Gastrocnemius medialis (tissue), 4 donors: ENCODE data around the gene AUTS2. TPM values are rescaled to one million over a fixed set of nuclear protein-coding genes. Genes with fewer than 3 reads are reported as not detected.

ENCODE experiments used
- ATAC-seq, 2 donors: fragments of 150-250 bp; one replicate each; pipeline ENCODE4 v1.9.1; 2016
- DNase-seq, 2 donors: peaks; one replicate each; pipeline ENCODE4 v3.0.0-alpha.2; 2019
- H3K27ac ChIP-seq, 4 donors: fragments of 200-600 bp; sonication (generic); 1 replicate in 1 of 4; 2 replicates in 3 of 4; pipeline ENCODE4 v1.5.1; 2016 to 2018; ENCODE audit warnings: mild to moderate bottlenecking in 2 of 4, moderate library complexity in 1 of 4
- H3K27me3 ChIP-seq, 3 donors: fragments of 200-600 bp; sonication (generic) in 2 of 3; 1 replicate in 1 of 3; 2 replicates in 2 of 3; pipeline versions ENCODE4 v1.5.1 to v1.6.0; 2016 to 2019; ENCODE audit warnings: mild to moderate bottlenecking in 1 of 3, moderate library complexity in 1 of 3
- H3K36me3 ChIP-seq, 2 donors: fragments of 200-600 bp; sonication (generic) in 1 of 2; one replicate each; pipeline ENCODE4 v1.5.1; 2017 to 2018
- H3K4me1 ChIP-seq, 2 donors: fragments of 200-600 bp; sonication (generic) in 1 of 2; one replicate each; pipeline ENCODE4 v1.5.1; 2016 to 2017; ENCODE audit warnings: mild to moderate bottlenecking in 2 of 2
- H3K4me3 ChIP-seq, 4 donors: fragments of 200-600 bp; sonication (generic) in 3 of 4; 1 replicate in 1 of 4; 2 replicates in 3 of 4; pipeline ENCODE4 v1.5.1; 2016 to 2019; ENCODE audit warnings: mild to moderate bottlenecking in 2 of 4
- H3K9me3 ChIP-seq, 3 donors: fragments of 200-600 bp; sonication (generic) in 2 of 3; 1 replicate in 1 of 3; 2 replicates in 2 of 3; pipeline ENCODE4 v1.5.1; 2016 to 2019
- POLR2A ChIP-seq, 2 donors: fragments of 450-650 bp; IDR thresholded peaks; one replicate each; pipeline ENCODE4 v1.6.1; 2017; ENCODE audit warnings: antibody characterized with exemption in 2 of 2, mild to moderate bottlenecking in 2 of 2, moderate library complexity in 2 of 2
- in situ Hi-C, 4 donors: fragments of 200-750 bp; cut with MboI; loops; one replicate each; pipeline versions ENCODE4 v1.15.0 to v1.8.0; 2017; ENCODE audit warnings: low sequenced_read_pairs in 4 of 4
- intact Hi-C: fragments of 100-400 bp; cut with DNase I; formaldehyde crosslinking; loops from one replicate; pipeline ENCODE4 v1.15.1; 2023; ENCODE audit warnings: low total_unique reads
- total RNA-seq, 4 donors: library from RNA; depleted of rRNA; stranded (reverse); fragments of >200 nt; gene quantifications; one replicate each; pipeline versions ENCODE4 v1.1.0 to v1.2.3, GENCODE V29; 2016
- TF ChIP-seq, protein P1 (sequence below), 5 experiments: fragments of 450-650 bp in 3 of 5; fragments of 200-600 bp in 2 of 5; sonication (generic) in 2 of 5; IDR thresholded peaks in 4 of 5; conservative IDR thresholded peaks in 1 of 5; 1 replicate in 4 of 5; 2 replicates in 1 of 5; pipeline ENCODE4 v1.5.1; 2016 to 2019; ENCODE audit warnings: antibody characterized with exemption in 5 of 5, mild to moderate bottlenecking in 3 of 5, moderate library complexity in 3 of 5

AUTS2 gene
- total RNA-seq, 4 donors from 2014 or later = 2.5 to 16.2 (median 8.5) TPM

DNA sequence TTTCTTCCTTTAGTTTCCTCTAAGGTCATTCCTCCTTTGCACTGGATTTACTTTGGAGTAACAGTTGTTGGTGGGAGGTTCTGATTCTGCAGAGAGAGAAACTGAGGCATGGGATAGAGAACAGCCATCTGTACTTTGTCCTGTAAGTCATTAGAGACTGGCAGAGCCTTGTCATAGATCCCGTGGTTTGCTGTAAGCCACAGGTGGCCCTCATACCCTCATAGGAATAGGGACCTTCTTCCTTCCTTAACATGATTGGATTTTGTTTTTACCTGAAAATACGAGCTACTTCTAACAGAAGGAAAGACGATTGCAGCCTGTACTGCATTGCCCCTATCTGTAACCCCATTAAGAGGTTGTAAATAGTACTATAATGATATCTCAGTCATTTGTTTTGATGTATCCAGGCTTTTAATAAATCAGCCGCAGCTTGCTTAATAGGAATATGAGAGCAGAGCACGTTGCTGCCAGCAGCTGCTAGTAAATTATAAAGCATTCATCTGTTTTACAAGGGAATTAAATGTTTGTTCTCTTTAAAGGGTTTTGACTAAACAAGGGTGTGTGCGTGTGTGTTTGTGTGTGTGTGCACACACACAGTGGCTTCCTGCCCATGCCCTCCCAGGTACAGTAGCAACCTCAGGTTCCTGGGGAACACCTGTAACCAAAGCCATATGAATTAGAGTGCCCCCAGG is 249.8 kb downstream of the AUTS2 start:
- in situ Hi-C loops (no loop called here), intact Hi-C loops (loop anchor here (5.0 kb wide), 1 partner anchor 971 kb away; no protein-coding TSS in a partner anchor)
- Histone ChIP-seq H3K4me1 (peaks cover 0 to 6% of the 10 kb centered on the region in 2 donors), H3K36me3 (no peaks in the 10 kb centered on the region), H3K4me3 (no peak overlapping the region), H3K9me3 (no peaks in the 10 kb centered on the region), H3K27me3 (no peaks in the 10 kb centered on the region), H3K27ac (no peak overlapping the region)
- ATAC-seq (no peak), DNase-seq (no peak)
- no peak for TF ChIP-seq POLR2A (IDR thresholded peaks at IDR 0.05)
- TF ChIP-seq, protein P1, sequence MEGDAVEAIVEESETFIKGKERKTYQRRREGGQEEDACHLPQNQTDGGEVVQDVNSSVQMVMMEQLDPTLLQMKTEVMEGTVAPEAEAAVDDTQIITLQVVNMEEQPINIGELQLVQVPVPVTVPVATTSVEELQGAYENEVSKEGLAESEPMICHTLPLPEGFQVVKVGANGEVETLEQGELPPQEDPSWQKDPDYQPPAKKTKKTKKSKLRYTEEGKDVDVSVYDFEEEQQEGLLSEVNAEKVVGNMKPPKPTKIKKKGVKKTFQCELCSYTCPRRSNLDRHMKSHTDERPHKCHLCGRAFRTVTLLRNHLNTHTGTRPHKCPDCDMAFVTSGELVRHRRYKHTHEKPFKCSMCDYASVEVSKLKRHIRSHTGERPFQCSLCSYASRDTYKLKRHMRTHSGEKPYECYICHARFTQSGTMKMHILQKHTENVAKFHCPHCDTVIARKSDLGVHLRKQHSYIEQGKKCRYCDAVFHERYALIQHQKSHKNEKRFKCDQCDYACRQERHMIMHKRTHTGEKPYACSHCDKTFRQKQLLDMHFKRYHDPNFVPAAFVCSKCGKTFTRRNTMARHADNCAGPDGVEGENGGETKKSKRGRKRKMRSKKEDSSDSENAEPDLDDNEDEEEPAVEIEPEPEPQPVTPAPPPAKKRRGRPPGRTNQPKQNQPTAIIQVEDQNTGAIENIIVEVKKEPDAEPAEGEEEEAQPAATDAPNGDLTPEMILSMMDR (IDR thresholded peaks at IDR 0.05 in 4 of 5, conservative IDR thresholded peaks at IDR 0.05 in 1 of 5) = no peak

DNA sequence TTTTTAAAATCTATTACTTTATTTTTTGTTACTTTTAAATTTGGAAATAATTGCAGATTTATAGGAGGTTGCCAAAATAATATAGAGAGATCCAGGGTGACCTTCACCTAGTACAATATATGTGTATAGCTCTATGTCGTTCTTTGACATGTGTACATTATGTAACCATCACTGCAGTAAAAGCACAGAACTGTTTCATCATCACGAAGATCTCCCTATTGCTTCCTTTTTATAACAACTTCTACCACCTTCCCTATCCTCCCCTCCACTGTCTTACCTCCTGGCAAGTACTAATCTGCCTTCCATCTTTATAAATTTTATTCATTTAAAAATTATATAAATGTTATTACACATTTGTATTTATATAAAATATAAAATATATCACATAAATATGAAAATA is 251.0 kb downstream of the AUTS2 start:
- no peaks in the 10 kb centered on the region for H3K9me3 ChIP-seq
- no peaks in the 10 kb centered on the region for H3K36me3 ChIP-seq
- peaks cover 0 to 6% of the 10 kb centered on the region in 2 donors for H3K4me1 ChIP-seq
- no peak overlapping the region for H3K4me3 ChIP-seq
- H3K27ac ChIP-seq = no peak overlapping the region
- intact Hi-C loops = loop anchor here (5.0 kb wide), 1 partner anchor 972 kb away; no protein-coding TSS in a partner anchor
- no peaks in the 10 kb centered on the region for H3K27me3 ChIP-seq
- TF ChIP-seq POLR2A (IDR thresholded peaks at IDR 0.05) = no peak
- TF ChIP-seq, protein P1 (IDR thresholded peaks at IDR 0.05 in 4 of 5, conservative IDR thresholded peaks at IDR 0.05 in 1 of 5) = no peak
- ATAC-seq (no peak), DNase-seq (no peak)
- in situ Hi-C loops = no loop called here

DNA sequence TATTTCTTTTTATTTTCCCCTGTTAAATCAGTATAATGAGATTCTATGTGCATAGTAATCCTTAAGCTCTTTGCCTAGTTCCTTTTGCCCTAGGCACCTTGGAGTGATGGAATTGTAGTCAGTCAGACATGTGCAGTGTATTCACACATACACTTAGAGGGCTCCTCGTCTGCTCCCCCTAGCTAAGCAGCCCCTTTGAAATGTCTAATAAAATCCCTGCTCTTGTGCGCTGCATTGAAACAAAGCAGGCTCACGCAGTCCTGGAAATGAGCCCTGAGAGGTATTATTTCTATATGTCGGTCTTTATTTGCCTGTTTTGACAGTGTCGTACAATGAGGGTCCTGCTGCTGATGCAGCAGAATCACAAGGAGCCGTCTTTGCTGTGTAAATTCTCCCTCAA is 258.7 kb downstream of the AUTS2 start:
- Histone ChIP-seq H3K9me3 (no peaks in the 10 kb centered on the region), H3K4me3 (no peak overlapping the region), H3K27ac (no peak overlapping the region), H3K27me3 (no peaks in the 10 kb centered on the region), H3K36me3 (no peaks in the 10 kb centered on the region), H3K4me1 (no peaks in the 10 kb centered on the region)
- intact Hi-C loops = no loop called here
- DNase-seq (no peak), ATAC-seq (no peak)
- TF ChIP-seq, protein P1 (IDR thresholded peaks at IDR 0.05 in 4 of 5, conservative IDR thresholded peaks at IDR 0.05 in 1 of 5) = no peak
- no peak for TF ChIP-seq POLR2A (IDR thresholded peaks at IDR 0.05)
- in situ Hi-C loops = no loop called here

DNA sequence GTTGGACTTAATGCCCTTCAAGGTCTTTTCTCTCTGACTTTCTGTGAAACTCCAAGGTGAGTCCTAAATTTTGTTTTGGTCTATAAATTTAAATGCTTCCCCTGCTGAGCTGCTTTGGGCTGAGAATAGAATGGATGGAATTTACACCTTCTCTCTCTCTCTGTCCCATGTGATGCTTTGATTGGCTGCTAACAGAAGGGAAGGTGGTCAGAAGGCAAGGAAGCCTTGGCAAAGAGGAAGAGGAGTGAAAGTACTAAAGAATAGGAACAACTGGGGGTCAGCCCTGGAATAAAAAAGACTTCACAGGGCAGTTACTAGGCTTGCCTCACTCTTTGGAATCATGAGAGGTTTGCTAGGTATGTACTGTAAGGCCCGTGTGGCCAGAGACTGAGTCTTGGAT is 260.2 kb downstream of the AUTS2 start:
- intact Hi-C loops = no loop called here
- H3K27me3 ChIP-seq = no peaks in the 10 kb centered on the region
- no peaks in the 10 kb centered on the region for H3K36me3 ChIP-seq
- H3K27ac ChIP-seq = no peak overlapping the region
- ATAC-seq (no peak), DNase-seq (no peak)
- in situ Hi-C loops = no loop called here
- H3K4me1 ChIP-seq = no peaks in the 10 kb centered on the region
- H3K9me3 ChIP-seq = no peaks in the 10 kb centered on the region
- TF ChIP-seq POLR2A (IDR thresholded peaks at IDR 0.05) = no peak
- TF ChIP-seq, protein P1 (IDR thresholded peaks at IDR 0.05 in 4 of 5, conservative IDR thresholded peaks at IDR 0.05 in 1 of 5) = no peak
- no peak overlapping the region for H3K4me3 ChIP-seq
